NCI-H2227 treated with DMSO at 0.1 percent for 48 hours (cell line): Measurements from ENCODE around the gene MYL3.

Experiments used
- DNase-seq: peaks from one replicate; lab custom pipeline; 2025; lab: John Stamatoyannopoulos, UW

Gene MYL3

GRCh38 chr3:46883054-46883829 is 20.0 kb upstream of the MYL3 start:
- no peak for DNase-seq

GRCh38 chr3:46882377-46883053 is 19.3 kb upstream of the MYL3 start:
- no peak for DNase-seq

- no peak for DNase-seq
These were observed 18.5 kb upstream of the MYL3 start for GRCh38 chr3:46881596-46882376.

- DNase-seq, result no peak
These were observed 17.8 kb upstream of the MYL3 start for GRCh38 chr3:46880884-46881595.

GRCh38 chr3:46878781-46879436 is 15.7 kb upstream of the MYL3 start:
- no peak for DNase-seq

- no peak for DNase-seq
These were observed 14.3 kb upstream of the MYL3 start, which contains the start of gene PTH1R for GRCh38 chr3:46877406-46878125. Gene PTH1R (plus strand): TSS chr3:46877721. CDS start chr3:46883560, 5,839 bp downstream.

GRCh38 chr3:46876313-46877300 is 13.4 kb upstream of the MYL3 start:
- DNase-seq, result no peak

- DNase-seq, result no peak
These were observed 12.3 kb upstream of the MYL3 start for GRCh38 chr3:46875560-46875959.

- no peak for DNase-seq
These were observed 11.2 kb upstream of the MYL3 start for GRCh38 chr3:46874430-46874829.

- DNase-seq, result no peak
These were observed 10.3 kb upstream of the MYL3 start for GRCh38 chr3:46873521-46873920.

- no peak for DNase-seq
These were observed 8.0 kb upstream of the MYL3 start for GRCh38 chr3:46871222-46871621.

- no peak for DNase-seq
These were observed 7.4 kb upstream of the MYL3 start for GRCh38 chr3:46870651-46871050.

- DNase-seq, result no peak
These were observed 6.2 kb upstream of the MYL3 start for GRCh38 chr3:46869440-46869839.

- no peak for DNase-seq
These were observed 5.7 kb upstream of the MYL3 start for GRCh38 chr3:46868948-46869347.

GRCh38 chr3:46868287-46868686 is 5.0 kb upstream of the MYL3 start:
- no peak for DNase-seq

- DNase-seq, result no peak
These were observed 4.3 kb upstream of the MYL3 start for GRCh38 chr3:46867550-46867898.

GRCh38 chr3:46866720-46867549 is 3.7 kb upstream of the MYL3 start:
- no peak for DNase-seq

- DNase-seq, result no peak
These were observed 2.9 kb upstream of the MYL3 start for GRCh38 chr3:46866032-46866595.
